H1 (cell line): ENCODE measurements around the gene NOS1AP. TPM values are rescaled to one million over a fixed set of nuclear protein-coding genes. Genes with fewer than 3 reads are reported as not detected.

Source experiments
- CTCF ChIA-PET: fragments of 300-600 bp; sonication (Branson Sonifier 250); formaldehyde crosslinking; loops from one replicate; lab custom pipeline; 2021; ENCODE audit not compliant: partially characterized antibody; lab: Charles Lee
- POLR2A ChIA-PET: fragments of 300-600 bp; sonication (Branson Sonifier 250); formaldehyde crosslinking; loops from one replicate; lab custom pipeline; 2021; ENCODE audit warnings: inconsistent platforms; ENCODE audit not compliant: partially characterized antibody; lab: Charles Lee
- DNase-seq, 2 experiments: peaks; one replicate each; pipeline versions ENCODE4 v3.0.0 to v3.0.0-alpha.2; 2010 to 2022; ENCODE audit warnings: low spot score in 2 of 2, low read depth in 1 of 2, mixed read lengths in 1 of 2
- FAIRE-seq: peaks from 2 replicates; lab custom pipeline; 2011; peaks lifted over from hg19 to GRCh38; lab: Jason Lieb, UNC
- H2AFZ ChIP-seq: 2 replicates; pipeline ENCODE4 v1.8.1; 2012; ENCODE audit warnings: low read length, inconsistent platforms
- H2AK5ac ChIP-seq: 2 replicates; pipeline ENCODE4 v1.6.1; 2013; ENCODE audit warnings: low read depth, low read length
- H2BK120ac ChIP-seq: replicated peaks from 2 replicates; pipeline ENCODE3; 2013; ENCODE audit warnings: low read depth, low read length, inconsistent platforms
- H2BK12ac ChIP-seq: 2 replicates; pipeline ENCODE4 v1.6.1; 2013; ENCODE audit warnings: low read depth, low read length
- H2BK15ac ChIP-seq: 2 replicates; pipeline ENCODE4 v1.6.1; 2013; ENCODE audit warnings: low read length
- H2BK20ac ChIP-seq: 2 replicates; pipeline ENCODE4 v1.6.1; 2013; ENCODE audit warnings: low read length
- H2BK5ac ChIP-seq: 2 replicates; pipeline ENCODE4 v1.6.1; 2013; ENCODE audit warnings: low read depth, low read length
- H3K14ac ChIP-seq: 2 replicates; pipeline ENCODE4 v1.6.1; 2013; ENCODE audit warnings: inconsistent platforms; ENCODE audit not compliant: insufficient read length
- H3K18ac ChIP-seq: 2 replicates; pipeline ENCODE4 v1.6.1; 2013; ENCODE audit warnings: low read length; ENCODE audit errors: extremely low read depth
- H3K23ac ChIP-seq: 2 replicates; pipeline ENCODE4 v1.6.1; 2013; ENCODE audit warnings: inconsistent platforms; ENCODE audit not compliant: insufficient read length
- H3K23me2 ChIP-seq: 2 replicates; pipeline ENCODE4 v1.6.1; 2013; ENCODE audit warnings: low read depth, low read length
- H3K27ac ChIP-seq: 2 replicates; pipeline ENCODE4 v1.6.1; 2011; ENCODE audit warnings: low read depth, low read length, inconsistent platforms
- H3K27me3 ChIP-seq, 4 experiments: replicated peaks in 1 of 4; 1 replicate in 1 of 4; 2 replicates in 3 of 4; pipeline versions ENCODE4 v1.6.1 to v1.8.1; 2011 to 2013; ENCODE audit warnings: low read length in 3 of 4, mild to moderate bottlenecking in 3 of 4, inconsistent platforms in 2 of 4, mixed read lengths in 2 of 4, moderate library complexity in 1 of 4; ENCODE audit not compliant: control insufficient read depth in 3 of 4, insufficient read depth in 3 of 4; ENCODE audit errors: extremely low read depth in 1 of 4
- H3K36me3 ChIP-seq, 4 experiments: 2 replicates each; pipeline versions ENCODE4 v1.6.1 to v1.8.1; 2011 to 2013; ENCODE audit warnings: mild to moderate bottlenecking in 4 of 4, low read length in 3 of 4, moderate library complexity in 2 of 4, control low read depth in 1 of 4, inconsistent platforms in 1 of 4; ENCODE audit not compliant: insufficient read depth in 4 of 4, control insufficient read depth in 2 of 4
- H3K4ac ChIP-seq: replicated peaks from 2 replicates; pipeline ENCODE3; 2013; ENCODE audit warnings: low read length, low read depth, mixed read lengths, inconsistent platforms; ENCODE audit not compliant: insufficient read length
- H3K4me1 ChIP-seq, 4 experiments: replicated peaks in 1 of 4; 1 replicate in 1 of 4; 2 replicates in 3 of 4; pipeline versions ENCODE4 v1.6.1 to v1.8.1; 2011 to 2013; ENCODE audit warnings: low read length in 3 of 4, inconsistent platforms in 2 of 4, mixed read lengths in 1 of 4; ENCODE audit not compliant: insufficient read depth in 4 of 4, control insufficient read depth in 3 of 4
- H3K4me2 ChIP-seq, 2 experiments: 2 replicates each; pipeline versions ENCODE4 v1.6.1 to v1.8.1; 2011 to 2013; ENCODE audit warnings: low read depth in 2 of 2, low read length in 2 of 2, control low read depth in 1 of 2, inconsistent platforms in 1 of 2, mild to moderate bottlenecking in 1 of 2; ENCODE audit not compliant: insufficient read depth in 1 of 2
- H3K4me3 ChIP-seq, 4 experiments: fragments of 200-600, 300-600 bp in 1 of 4; sonication (generic), shearing (Covaris generic), sonication (Bioruptor Twin) in 1 of 4; 2 replicates each; pipeline versions ENCODE4 v1.5.1 to v1.8.1; 2011 to 2016; ENCODE audit warnings: low read length in 4 of 4, low read depth in 3 of 4, control low read depth in 2 of 4, inconsistent platforms in 2 of 4, mild to moderate bottlenecking in 2 of 4, mixed read lengths in 1 of 4, moderate library complexity in 1 of 4; ENCODE audit not compliant: insufficient read depth in 2 of 4; ENCODE audit errors: extremely low read depth in 1 of 4
- H3K56ac ChIP-seq: replicated peaks from 2 replicates; pipeline ENCODE3; 2013; ENCODE audit warnings: low read depth, mild to moderate bottlenecking, mixed read lengths, low read length, inconsistent platforms; ENCODE audit not compliant: insufficient read length
- H3K79me1 ChIP-seq: 2 replicates; pipeline ENCODE4 v1.6.1; 2013; ENCODE audit warnings: low read depth, low read length, control low read depth
- H3K79me2 ChIP-seq, 2 experiments: 2 replicates each; pipeline versions ENCODE4 v1.6.1 to v1.8.1; 2012 to 2013; ENCODE audit warnings: low read length in 2 of 2, mild to moderate bottlenecking in 2 of 2, inconsistent platforms in 1 of 2; ENCODE audit not compliant: insufficient read depth in 2 of 2, control insufficient read depth in 1 of 2
- H3K9ac ChIP-seq, 4 experiments: replicated peaks in 1 of 4; 1 replicate in 1 of 4; 2 replicates in 3 of 4; pipeline versions ENCODE4 v1.6.1 to v1.8.1; 2011 to 2013; ENCODE audit warnings: low read depth in 3 of 4, low read length in 3 of 4, control low read depth in 2 of 4, mild to moderate bottlenecking in 2 of 4, moderate library complexity in 2 of 4, inconsistent platforms in 1 of 4; ENCODE audit errors: extremely low read depth in 1 of 4
- H3K9me3 ChIP-seq, 2 experiments: 2 replicates each; pipeline versions ENCODE4 v1.6.1 to v1.8.1; 2012 to 2013; ENCODE audit warnings: mild to moderate bottlenecking in 2 of 2, moderate library complexity in 2 of 2, control low read depth in 1 of 2, inconsistent platforms in 1 of 2, low read depth in 1 of 2, low read length in 1 of 2, mixed read lengths in 1 of 2; ENCODE audit not compliant: insufficient read depth in 2 of 2
- H4K20me1 ChIP-seq, 2 experiments: replicated peaks in 1 of 2; 2 replicates each; pipeline versions ENCODE3 to v1.8.1; 2011 to 2013; ENCODE audit warnings: inconsistent platforms in 2 of 2, low read length in 2 of 2, mild to moderate bottlenecking in 1 of 2; ENCODE audit not compliant: insufficient read depth in 2 of 2, control insufficient read depth in 1 of 2
- H4K5ac ChIP-seq: 2 replicates; pipeline ENCODE4 v1.6.1; 2013; ENCODE audit warnings: low read length, low read depth, mixed read lengths, inconsistent platforms; ENCODE audit not compliant: insufficient read length
- H4K8ac ChIP-seq: 2 replicates; pipeline ENCODE4 v1.8.0; 2013; ENCODE audit warnings: mild to moderate bottlenecking, moderate library complexity, low read length, inconsistent platforms; ENCODE audit not compliant: insufficient read depth; ENCODE audit errors: extremely low read depth
- H4K91ac ChIP-seq: replicated peaks from 2 replicates; pipeline ENCODE3; 2013; ENCODE audit warnings: low read length, mixed read lengths, inconsistent platforms; ENCODE audit not compliant: insufficient read length
- CHD2 ChIP-seq: IDR thresholded peaks from 2 replicates; pipeline ENCODE4 v1.6.1; 2012; ENCODE audit warnings: low read length, improper control_type of control experiment
- EP300 ChIP-seq, 2 experiments: IDR thresholded peaks; 1 replicate in 1 of 2; 2 replicates in 1 of 2; pipeline ENCODE4 v1.6.1; 2011 to 2012; ENCODE audit warnings: low read depth in 2 of 2, low read length in 2 of 2, mild to moderate bottlenecking in 2 of 2, borderline replicate concordance in 1 of 2, inconsistent platforms in 1 of 2, moderate library complexity in 1 of 2
- RAD21 ChIP-seq, 2 experiments: IDR thresholded peaks in 1 of 2; conservative IDR thresholded peaks in 1 of 2; 2 replicates each; pipeline ENCODE4 v1.6.1; 2011; ENCODE audit warnings: low read depth in 2 of 2, low read length in 2 of 2, improper control_type of control experiment in 1 of 2, inconsistent platforms in 1 of 2, mild to moderate bottlenecking in 1 of 2, moderate library complexity in 1 of 2
- SIX5 ChIP-seq: IDR thresholded peaks from 2 replicates; pipeline ENCODE4 v1.6.1; 2011; ENCODE audit warnings: mild to moderate bottlenecking, low read depth, low read length
- TBP ChIP-seq: IDR thresholded peaks from 2 replicates; pipeline ENCODE4 v1.6.1; 2011; ENCODE audit warnings: low read depth, low read length, improper control_type of control experiment
- WGBS, 2 experiments: shearing (Covaris generic) in 1 of 2; methylation state at CpG; one replicate each; pipeline versions ENCODE4 v1.1.6 to v1.1.7; 2013 to 2015; ENCODE audit warnings: low lambda C conversion rate in 2 of 2, mixed read lengths in 2 of 2, inconsistent platforms in 1 of 2, low coverage in 1 of 2, missing lambda C conversion rate in 1 of 2; ENCODE audit not compliant: insufficient replicate concordance in 2 of 2, insufficient coverage in 1 of 2, insufficient read length in 1 of 2; ENCODE audit errors: extremely low coverage in 1 of 2, missing lambda C conversion rate in 1 of 2; 5-methylcytosine and 5-hydroxymethylcytosine counted together
- polyA plus RNA-seq, 7 experiments: library from polyadenylated mRNA; depleted of rRNA in 3 of 7; stranded (reverse) in 5 of 7; unstranded in 2 of 7; fragments of >200 nt in 5 of 7; fragments of 200-250 nt in 2 of 7; gene quantifications; 1 replicate in 5 of 7; 2 replicates in 1 of 7; 4 replicates in 1 of 7; pipeline versions ENCODE4 v1.2.1 to v1.2.3, GENCODE V29; 2011 to 2013; ENCODE audit warnings: missing spikeins in 2 of 7, mixed read lengths in 2 of 7
- total RNA-seq: library from RNA; stranded (reverse); fragmentation: NEBNext Ultra II Directional; extraction: Animal tissue kit (Norgen Biotek cat#: 25700); gene quantifications from 2 replicates; pipeline ENCODE4 v1.2.1, GENCODE V29; 2021
- TF ChIP-seq, protein P1 (sequence below): IDR thresholded peaks from 2 replicates; pipeline ENCODE4 v1.6.1; 2011; ENCODE audit warnings: low read depth, mild to moderate bottlenecking, low read length; ENCODE audit not compliant: insufficient read depth

NOS1AP gene
- total and polyA plus RNA-seq, 2 of the 8 experiments (the other 6 are each of a cell fraction or from before 2014, with no cell fraction given), result 2.4 to 12.1 TPM

DNA sequence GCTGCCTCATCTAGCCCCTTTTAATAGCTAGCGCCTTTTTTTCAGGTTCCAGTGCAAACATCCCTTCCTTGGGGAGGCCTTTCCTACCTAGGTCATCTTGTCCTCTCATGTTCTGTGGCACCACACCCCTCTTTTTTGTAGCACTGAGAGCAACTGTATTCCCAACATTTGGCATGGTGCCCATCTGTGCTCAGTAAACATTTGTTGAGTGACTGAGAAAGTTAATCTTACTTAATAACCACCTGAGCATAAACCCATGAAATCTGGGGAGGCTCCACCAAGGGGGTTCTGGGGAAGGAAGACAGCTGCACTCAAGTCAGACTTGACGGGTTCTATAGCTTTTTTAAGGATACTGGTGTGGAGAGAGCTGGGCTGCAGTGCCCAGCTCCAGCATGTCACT lies 90.0 kb downstream of the NOS1AP start:
- H3K9me3 ChIP-seq, result no peaks in the 10 kb centered on the region
- POLR2A ChIA-PET, result interaction anchor here (1.2 to 1.6 kb wide), 2 partner anchors 11 to 14 kb away, joined by 8 read pairs; no protein-coding TSS in a partner anchor
- CTCF ChIA-PET, result interaction anchor here (0.7 to 1.8 kb wide), 4 partner anchors 10 to 103 kb away, joined by 3 to 6 read pairs (median 4); no protein-coding TSS in a partner anchor

More for the DNA sequence above, 90.0 kb downstream of the NOS1AP start:
- Histone ChIP-seq H3K4me2 (no peak overlapping the region), H3K4me1 (no peaks in the 10 kb centered on the region; a peak in 1 of 7 replicates), H3K23ac (no peak overlapping the region), H3K9ac (no peak overlapping the region), H2AK5ac (no peak overlapping the region), H2BK20ac (no peak overlapping the region), H4K5ac (no peak overlapping the region), H4K91ac (no peak overlapping the region), H3K56ac (no peak overlapping the region), H2BK15ac (no peak overlapping the region), H3K27me3 (no peaks in the 10 kb centered on the region), H2BK120ac (no peak overlapping the region), H4K8ac (no peak overlapping the region), H3K18ac (no peak overlapping the region), H3K4me3 (no peak overlapping the region), H3K79me2 (peaks cover 0 to 25% of the 10 kb centered on the region in 2 experiments; a peak in 1 of 4 replicates), H3K14ac (no peak overlapping the region), H3K79me1 (no peaks in the 10 kb centered on the region), H3K27ac (no peak overlapping the region), H2AFZ (no peak overlapping the region)
- FAIRE-seq, result no peak
- WGBS, 2 experiments, result 89% methylated on average over 2 of the region's 2 CpGs; no CpG with 5 or more reads in 1 of the 2 experiments
- DNase-seq, result no peak
- TF ChIP-seq SIX5, result no peak
- TF ChIP-seq RAD21 (IDR thresholded peaks at IDR 0.05 in 1 of 2, conservative IDR thresholded peaks at IDR 0.05 in 1 of 2; ENCODE audit: low read depth in 2 of 2, low read length in 2 of 2), result no peak
- TF ChIP-seq EP300 (IDR thresholded peaks at IDR 0.05; ENCODE audit: borderline replicate concordance in 1 of 2, low read depth in 2 of 2, low read length in 2 of 2), result no peak
- TF ChIP-seq CHD2, result no peak
- TF ChIP-seq TBP, result no peak
- TF ChIP-seq, protein P1, sequence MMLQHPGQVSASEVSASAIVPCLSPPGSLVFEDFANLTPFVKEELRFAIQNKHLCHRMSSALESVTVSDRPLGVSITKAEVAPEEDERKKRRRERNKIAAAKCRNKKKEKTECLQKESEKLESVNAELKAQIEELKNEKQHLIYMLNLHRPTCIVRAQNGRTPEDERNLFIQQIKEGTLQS, result no peak
- TF ChIP-seq, all 59 proteins: peak for 0
- no peak overlapping the region for H3K4ac ChIP-seq
- H2BK12ac ChIP-seq, result no peak overlapping the region
- H3K23me2 ChIP-seq, result no peaks in the 10 kb centered on the region
- H2BK5ac ChIP-seq, result no peak overlapping the region
- no peaks in the 10 kb centered on the region for H3K36me3 ChIP-seq
- no peaks in the 10 kb centered on the region for H4K20me1 ChIP-seq
